ENCODE measurements around the gene BIRC2. TPM values are rescaled to one million over a fixed set of nuclear protein-coding genes. Genes with fewer than 3 reads are reported as not detected.

Gene BIRC2
- polyA plus RNA-seq, 4 donors: 22.1 to 68.5 (median 33.7) TPM

DNA sequence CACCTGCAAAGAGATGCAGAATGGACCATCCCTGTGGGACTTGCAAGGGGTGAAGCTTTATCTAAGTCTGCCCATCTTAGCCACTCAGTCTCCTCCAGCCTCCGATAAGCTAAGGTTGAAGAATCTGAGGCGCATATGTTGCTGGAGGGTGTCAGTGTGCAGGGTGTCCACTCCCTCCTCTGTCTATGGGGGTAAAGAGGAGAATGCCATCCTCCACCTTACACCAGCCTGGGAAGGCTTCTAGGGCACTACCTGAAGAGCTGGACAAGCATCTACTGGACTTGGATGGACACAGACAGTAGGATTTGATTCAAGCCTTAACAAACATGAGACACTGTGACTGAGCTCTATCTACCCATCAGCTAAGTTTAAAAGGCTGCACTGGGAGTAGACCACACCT, 59.1 kb downstream of the BIRC2 start:
- no peaks in the 10 kb centered on the region for H3K27me3 ChIP-seq (ENCODE audit: control insufficient read depth in 3 of 3, insufficient read depth in 3 of 3, low read length in 3 of 3)

DNA sequence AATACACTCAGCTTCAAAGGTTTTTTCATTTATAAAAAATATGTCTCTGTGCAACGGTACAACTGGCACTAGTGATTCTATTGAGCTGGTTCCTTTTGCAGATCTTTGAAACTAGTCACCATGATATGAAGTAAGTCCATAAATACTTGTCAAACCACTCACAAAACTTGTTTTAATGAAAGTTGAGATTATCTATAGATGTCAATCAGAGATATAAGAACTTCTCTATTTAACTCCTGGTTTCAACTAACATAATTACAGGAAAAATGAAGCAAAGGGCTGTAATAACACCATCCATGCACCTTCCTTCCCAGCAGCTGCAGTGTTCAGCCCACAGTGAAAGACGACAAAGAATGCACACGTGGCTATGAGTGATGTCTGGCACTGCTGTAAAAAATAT, 60.9 kb downstream of the BIRC2 start:
- Histone ChIP-seq H3K27me3 (ENCODE audit: control insufficient read depth in 3 of 3, insufficient read depth in 3 of 3, low read length in 3 of 3) (no peaks in the 10 kb centered on the region), H3K36me3 (ENCODE audit: control insufficient read depth in 3 of 3, insufficient read depth in 2 of 3, low read depth in 1 of 3, low read length in 3 of 3) (peaks cover 2 to 30% (median 3%) of the 10 kb centered on the region in 3 donors), H3K9me3 (ENCODE audit: control insufficient read depth in 2 of 2, insufficient read depth in 1 of 2, low read depth in 1 of 2, low read length in 1 of 2) (no peaks in the 10 kb centered on the region), H3K27ac (ENCODE audit: low read depth in 1 of 3, low read length in 2 of 3) (no peak overlapping the region), H3K4me1 (ENCODE audit: control insufficient read depth in 3 of 3, insufficient read depth in 2 of 3, low read depth in 1 of 3, low read length in 2 of 3) (no peaks in the 10 kb centered on the region), H3K4me3 (ENCODE audit: low read depth in 1 of 3, low read length in 3 of 3) (no peak overlapping the region)
- FAIRE-seq (no peak), DNase-seq (no peak)
- 68 to 73% (median 68%) methylated on average over 3 of the region's 3 CpGs for WGBS, 3 donors

More for the DNA sequence above, 59.1 kb downstream of the BIRC2 start:
- Histone ChIP-seq H3K4me3 (ENCODE audit: low read depth in 1 of 3, low read length in 3 of 3) (no peak overlapping the region), H3K4me1 (ENCODE audit: control insufficient read depth in 3 of 3, insufficient read depth in 2 of 3, low read depth in 1 of 3, low read length in 2 of 3) (no peaks in the 10 kb centered on the region), H3K9me3 (ENCODE audit: control insufficient read depth in 2 of 2, insufficient read depth in 1 of 2, low read depth in 1 of 2, low read length in 1 of 2) (no peaks in the 10 kb centered on the region), H3K36me3 (ENCODE audit: control insufficient read depth in 3 of 3, insufficient read depth in 2 of 3, low read depth in 1 of 3, low read length in 3 of 3) (peaks cover 2 to 26% (median 3%) of the 10 kb centered on the region in 3 donors), H3K27ac (ENCODE audit: low read depth in 1 of 3, low read length in 2 of 3) (no peak overlapping the region)
- no peak for FAIRE-seq
- no peak for DNase-seq
- 97 to 100% (median 98%) methylated on average over 2 of the region's 2 CpGs for WGBS, 3 donors

DNA sequence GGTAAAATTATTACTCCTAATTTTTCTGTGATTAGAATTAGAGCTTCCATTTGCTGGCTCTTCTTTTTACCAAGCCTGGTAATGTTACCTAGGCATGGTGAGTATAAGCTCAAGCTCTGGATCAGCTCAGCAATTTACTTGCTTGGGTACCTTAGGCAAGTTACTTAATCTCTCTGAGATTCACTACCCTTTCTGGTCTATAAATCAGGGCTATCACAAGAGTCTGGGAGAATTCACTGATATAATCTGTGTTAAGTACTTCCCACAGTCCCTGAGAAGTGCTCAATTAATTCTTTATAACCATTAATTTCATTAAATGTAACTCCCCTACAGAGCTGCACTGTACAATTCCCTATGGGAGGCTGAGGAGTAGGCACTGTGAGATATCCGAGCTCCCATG, 61.3 kb downstream of the BIRC2 start:
- DNase-seq: no peak
- WGBS, 3 donors: 92 to 94% (median 92%) methylated on average over 1 of the region's 1 CpG
- no peak for FAIRE-seq

GRCh38 chr11:102410382-102410784, 63.4 kb downstream of the BIRC2 start:
- FAIRE-seq (no peak), DNase-seq (no peak)
- Histone ChIP-seq H3K27me3 (ENCODE audit: control insufficient read depth in 3 of 3, insufficient read depth in 3 of 3, low read length in 3 of 3) (no peaks in the 10 kb centered on the region), H3K36me3 (ENCODE audit: control insufficient read depth in 3 of 3, insufficient read depth in 2 of 3, low read depth in 1 of 3, low read length in 3 of 3) (peaks cover 2 to 26% (median 3%) of the 10 kb centered on the region in 3 donors), H3K4me1 (ENCODE audit: control insufficient read depth in 3 of 3, insufficient read depth in 2 of 3, low read depth in 1 of 3, low read length in 2 of 3) (no peaks in the 10 kb centered on the region), H3K9me3 (ENCODE audit: control insufficient read depth in 2 of 2, insufficient read depth in 1 of 2, low read depth in 1 of 2, low read length in 1 of 2) (no peaks in the 10 kb centered on the region), H3K4me3 (ENCODE audit: low read depth in 1 of 3, low read length in 3 of 3) (no peak overlapping the region), H3K27ac (ENCODE audit: low read depth in 1 of 3, low read length in 2 of 3) (no peak overlapping the region)
- WGBS, 3 donors: 76 to 90% (median 79%) methylated on average over 5 of the region's 5 CpGs

More for the DNA sequence above, 61.3 kb downstream of the BIRC2 start:
- Histone ChIP-seq H3K36me3 (ENCODE audit: control insufficient read depth in 3 of 3, insufficient read depth in 2 of 3, low read depth in 1 of 3, low read length in 3 of 3) (peaks cover 2 to 29% (median 3%) of the 10 kb centered on the region in 3 donors), H3K27me3 (ENCODE audit: control insufficient read depth in 3 of 3, insufficient read depth in 3 of 3, low read length in 3 of 3) (no peaks in the 10 kb centered on the region), H3K9me3 (ENCODE audit: control insufficient read depth in 2 of 2, insufficient read depth in 1 of 2, low read depth in 1 of 2, low read length in 1 of 2) (no peaks in the 10 kb centered on the region), H3K4me3 (ENCODE audit: low read depth in 1 of 3, low read length in 3 of 3) (no peak overlapping the region), H3K4me1 (ENCODE audit: control insufficient read depth in 3 of 3, insufficient read depth in 2 of 3, low read depth in 1 of 3, low read length in 2 of 3) (no peaks in the 10 kb centered on the region), H3K27ac (ENCODE audit: low read depth in 1 of 3, low read length in 2 of 3) (no peak overlapping the region)

- DNase-seq (no peak), FAIRE-seq (no peak)
- Histone ChIP-seq H3K27me3 (ENCODE audit: control insufficient read depth in 3 of 3, insufficient read depth in 3 of 3, low read length in 3 of 3) (no peaks in the 10 kb centered on the region), H3K4me1 (ENCODE audit: control insufficient read depth in 3 of 3, insufficient read depth in 2 of 3, low read depth in 1 of 3, low read length in 2 of 3) (no peaks in the 10 kb centered on the region), H3K27ac (ENCODE audit: low read depth in 1 of 3, low read length in 2 of 3) (no peak overlapping the region), H3K4me3 (ENCODE audit: low read depth in 1 of 3, low read length in 3 of 3) (no peak overlapping the region), H3K36me3 (ENCODE audit: control insufficient read depth in 3 of 3, insufficient read depth in 2 of 3, low read depth in 1 of 3, low read length in 3 of 3) (peaks cover 2 to 23% (median 3%) of the 10 kb centered on the region in 3 donors), H3K9me3 (ENCODE audit: control insufficient read depth in 2 of 2, insufficient read depth in 1 of 2, low read depth in 1 of 2, low read length in 1 of 2) (no peaks in the 10 kb centered on the region)
- 92 to 95% (median 94%) methylated on average over 7 of the region's 7 CpGs for WGBS, 3 donors
Measured at GRCh38 chr11:102411142-102411541, 64.1 kb downstream of the BIRC2 start.

GRCh38 chr11:102413497-102413896, 66.5 kb downstream of the BIRC2 start:
- H3K27me3 ChIP-seq (ENCODE audit: control insufficient read depth in 3 of 3, insufficient read depth in 3 of 3, low read length in 3 of 3): no peaks in the 10 kb centered on the region
- 89 to 96% (median 93%) methylated on average over 4 of the region's 4 CpGs for WGBS, 3 donors
- peaks cover 0 to 16% (median 1%) of the 10 kb centered on the region in 3 donors for H3K36me3 ChIP-seq (ENCODE audit: control insufficient read depth in 3 of 3, insufficient read depth in 2 of 3, low read depth in 1 of 3, low read length in 3 of 3)
- no peaks in the 10 kb centered on the region for H3K4me1 ChIP-seq (ENCODE audit: control insufficient read depth in 3 of 3, insufficient read depth in 2 of 3, low read depth in 1 of 3, low read length in 2 of 3)
- DNase-seq (no peak), FAIRE-seq (no peak)
- no peak overlapping the region for H3K4me3 ChIP-seq (ENCODE audit: low read depth in 1 of 3, low read length in 3 of 3)
- H3K9me3 ChIP-seq (ENCODE audit: control insufficient read depth in 2 of 2, insufficient read depth in 1 of 2, low read depth in 1 of 2, low read length in 1 of 2): peaks cover 0 to 3% of the 10 kb centered on the region in 2 donors
- H3K27ac ChIP-seq (ENCODE audit: low read depth in 1 of 3, low read length in 2 of 3): no peak overlapping the region

GRCh38 chr11:102414559-102414958, 67.5 kb downstream of the BIRC2 start:
- H3K27me3 ChIP-seq (ENCODE audit: control insufficient read depth in 3 of 3, insufficient read depth in 3 of 3, low read length in 3 of 3): no peaks in the 10 kb centered on the region

DNA sequence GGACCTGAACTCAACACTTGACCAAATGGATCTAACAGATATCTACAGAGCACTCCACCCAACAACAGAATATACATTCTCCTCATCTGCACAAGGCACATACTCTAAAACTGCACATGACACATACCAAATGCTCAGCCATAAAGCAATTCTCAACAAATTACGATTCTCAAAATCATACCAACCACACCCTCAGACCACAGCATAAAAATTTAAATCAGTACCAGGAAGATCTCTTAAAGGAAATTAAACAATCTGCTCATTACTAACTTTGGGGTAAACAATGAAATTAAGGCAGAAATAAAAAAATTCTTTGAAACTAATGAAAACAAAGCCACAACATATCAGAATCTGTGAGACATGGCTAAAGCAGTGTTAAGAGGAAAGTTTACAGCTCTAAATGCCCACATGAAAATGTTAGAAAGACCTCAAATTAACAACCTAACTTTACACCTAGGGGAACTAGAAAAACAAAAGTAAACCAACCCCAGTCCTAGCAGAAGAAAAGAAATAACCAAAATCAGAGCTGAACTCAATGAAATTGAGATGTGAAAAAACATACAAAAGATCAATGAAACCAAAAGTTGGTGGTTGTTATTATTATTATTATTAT, 68.4 kb downstream of the BIRC2 start:
- FAIRE-seq: no peak
- H3K4me3 ChIP-seq (ENCODE audit: low read depth in 1 of 3, low read length in 3 of 3): no peak overlapping the region
- no peaks in the 10 kb centered on the region for H3K27me3 ChIP-seq (ENCODE audit: control insufficient read depth in 3 of 3, insufficient read depth in 3 of 3, low read length in 3 of 3)
- H3K4me1 ChIP-seq (ENCODE audit: control insufficient read depth in 3 of 3, insufficient read depth in 2 of 3, low read depth in 1 of 3, low read length in 2 of 3): peaks cover 0 to 7% (median 0%) of the 10 kb centered on the region in 3 donors
- 19 to 40% (median 28%) methylated on average over 1 of the region's 1 CpG for WGBS, 3 donors
- peaks cover 0 to 3% of the 10 kb centered on the region in 2 donors for H3K9me3 ChIP-seq (ENCODE audit: control insufficient read depth in 2 of 2, insufficient read depth in 1 of 2, low read depth in 1 of 2, low read length in 1 of 2)
- H3K27ac ChIP-seq (ENCODE audit: low read depth in 1 of 3, low read length in 2 of 3): no peak overlapping the region
- no peak for DNase-seq
- peaks cover 0 to 12% (median 0%) of the 10 kb centered on the region in 3 donors for H3K36me3 ChIP-seq (ENCODE audit: control insufficient read depth in 3 of 3, insufficient read depth in 2 of 3, low read depth in 1 of 3, low read length in 3 of 3)

More at GRCh38 chr11:102414559-102414958, 67.5 kb downstream of the BIRC2 start:
- no peak for FAIRE-seq
- Histone ChIP-seq H3K4me3 (ENCODE audit: low read depth in 1 of 3, low read length in 3 of 3) (no peak overlapping the region), H3K36me3 (ENCODE audit: control insufficient read depth in 3 of 3, insufficient read depth in 2 of 3, low read depth in 1 of 3, low read length in 3 of 3) (peaks cover 0 to 14% (median 0%) of the 10 kb centered on the region in 3 donors), H3K27ac (ENCODE audit: low read depth in 1 of 3, low read length in 2 of 3) (no peak overlapping the region), H3K4me1 (ENCODE audit: control insufficient read depth in 3 of 3, insufficient read depth in 2 of 3, low read depth in 1 of 3, low read length in 2 of 3) (no peaks in the 10 kb centered on the region), H3K9me3 (ENCODE audit: control insufficient read depth in 2 of 2, insufficient read depth in 1 of 2, low read depth in 1 of 2, low read length in 1 of 2) (peaks cover 0 to 3% of the 10 kb centered on the region in 2 donors)
- no peak for DNase-seq
- WGBS, 3 donors: 93 to 94% (median 94%) methylated on average over 2 of the region's 2 CpGs

DNA sequence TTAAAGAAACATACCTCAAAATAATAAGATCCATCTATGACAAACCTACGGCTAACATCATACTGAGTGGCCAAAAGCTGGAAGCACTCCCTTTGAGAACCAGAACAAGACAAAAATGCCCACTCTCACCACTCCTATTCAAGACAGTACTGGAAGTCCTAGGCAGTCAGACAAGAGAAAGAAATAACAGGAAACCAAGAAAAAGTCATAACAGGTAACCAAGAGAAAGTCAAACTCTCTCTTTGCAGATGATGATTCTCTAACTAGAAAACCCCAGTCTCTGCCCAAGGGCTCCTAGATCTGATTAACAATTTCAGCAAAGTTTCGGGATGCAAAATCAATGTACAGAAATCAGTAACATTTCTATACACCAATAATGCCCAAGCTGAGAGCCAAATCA, 70.0 kb downstream of the BIRC2 start:
- 87 to 95% (median 89%) methylated on average over 2 of the region's 2 CpGs for WGBS, 3 donors
- no peak overlapping the region for H3K27ac ChIP-seq (ENCODE audit: low read depth in 1 of 3, low read length in 2 of 3)
- peaks cover 0 to 3% of the 10 kb centered on the region in 2 donors for H3K9me3 ChIP-seq (ENCODE audit: control insufficient read depth in 2 of 2, insufficient read depth in 1 of 2, low read depth in 1 of 2, low read length in 1 of 2)
- no peak for DNase-seq
- peaks cover 0 to 10% (median 0%) of the 10 kb centered on the region in 3 donors for H3K36me3 ChIP-seq (ENCODE audit: control insufficient read depth in 3 of 3, insufficient read depth in 2 of 3, low read depth in 1 of 3, low read length in 3 of 3)
- H3K4me3 ChIP-seq (ENCODE audit: low read depth in 1 of 3, low read length in 3 of 3): no peak overlapping the region
- H3K4me1 ChIP-seq (ENCODE audit: control insufficient read depth in 3 of 3, insufficient read depth in 2 of 3, low read depth in 1 of 3, low read length in 2 of 3): peaks cover 0 to 11% (median 0%) of the 10 kb centered on the region in 3 donors
- no peak for FAIRE-seq
- H3K27me3 ChIP-seq (ENCODE audit: control insufficient read depth in 3 of 3, insufficient read depth in 3 of 3, low read length in 3 of 3): no peaks in the 10 kb centered on the region

Data from small intestine (tissue), 7 donors.